ENCODE data around the gene ZNF853. TPM values are rescaled to one million over a fixed set of nuclear protein-coding genes. Genes with fewer than 3 reads are reported as not detected.

The ZNF853 gene
- total and polyA plus RNA-seq, 10 donors = 1.3 to 10.1 (median 4.5) TPM

- TF ChIP-seq CTCF (IDR thresholded peaks at IDR 0.05 in 8 of 11, conservative IDR thresholded peaks at IDR 0.05 in 3 of 11) = no peak
- TF ChIP-seq POLR2A (IDR thresholded peaks at IDR 0.05) = no peak
- TF ChIP-seq POLR2AphosphoS5 (IDR thresholded peaks at IDR 0.05) = no peak
- intact Hi-C loops (cut with DNase I; ENCODE audit: low total_unique reads) = no loop called here
- DNase-seq = peak; percentile 66
- Histone ChIP-seq H3K4me1 (no peaks in the 10 kb centered on the region), H3K36me3 (peaks cover 2 to 100% (median 98%) of the 10 kb centered on the region in 6 donors), H3K27me3 (replicated peaks in 1 of 7) (no peaks in the 10 kb centered on the region), H3K4me3 (no peak overlapping the region), H3K9me3 (peaks cover 0 to 18% (median 10%) of the 10 kb centered on the region in 8 donors), H3K27ac (no peak overlapping the region)
- 85 to 100% (median 92%) methylated on average over 3 to 8 of the region's 8 CpGs for WGBS, 5 donors
Measured at GRCh38 chr7:6647080-6647479, 31.7 kb downstream of the ZNF853 start.

GRCh38 chr7:6647541-6647940 lies 32.1 kb downstream of the ZNF853 start:
- no peak overlapping the region for H3K4me3 ChIP-seq
- H3K27me3 ChIP-seq (replicated peaks in 1 of 7) = no peaks in the 10 kb centered on the region
- WGBS, 5 donors = 93 to 97% (median 95%) methylated on average over 10 to 14 of the region's 14 CpGs
- H3K9me3 ChIP-seq = peaks cover 0 to 23% (median 14%) of the 10 kb centered on the region in 8 donors
- DNase-seq = no peak
- H3K4me1 ChIP-seq = no peaks in the 10 kb centered on the region
- intact Hi-C loops (cut with DNase I; ENCODE audit: low total_unique reads) = no loop called here
- peaks cover 5 to 100% (median 98%) of the 10 kb centered on the region in 6 donors for H3K36me3 ChIP-seq
- no peak overlapping the region for H3K27ac ChIP-seq
- no peak for TF ChIP-seq POLR2A (IDR thresholded peaks at IDR 0.05)
- no peak for TF ChIP-seq POLR2AphosphoS5 (IDR thresholded peaks at IDR 0.05)
- TF ChIP-seq CTCF (IDR thresholded peaks at IDR 0.05 in 8 of 11, conservative IDR thresholded peaks at IDR 0.05 in 3 of 11) = no peak

GRCh38 chr7:6648066-6648814 lies 32.8 kb downstream of the ZNF853 start:
- Histone ChIP-seq H3K4me1 (no peaks in the 10 kb centered on the region), H3K36me3 (peaks cover 7 to 100% (median 98%) of the 10 kb centered on the region in 6 donors), H3K9me3 (peaks cover 0 to 30% (median 19%) of the 10 kb centered on the region in 8 donors), H3K27ac (no peak overlapping the region), H3K4me3 (no peak overlapping the region), H3K27me3 (replicated peaks in 1 of 7) (no peaks in the 10 kb centered on the region)
- intact Hi-C loops (cut with DNase I; ENCODE audit: low total_unique reads) = no loop called here
- DNase-seq = peak; percentile 65
- 88 to 97% (median 95%) methylated on average over 13 to 17 of the region's 17 CpGs for WGBS, 5 donors
- TF ChIP-seq CTCF (IDR thresholded peaks at IDR 0.05 in 8 of 11, conservative IDR thresholded peaks at IDR 0.05 in 3 of 11) (no peak), POLR2AphosphoS5 (IDR thresholded peaks at IDR 0.05) (peak in 1 of 3 donors; percentile 7), POLR2A (IDR thresholded peaks at IDR 0.05) (no peak)

- WGBS, 5 donors = 91 to 100% (median 94%) methylated on average over 5 of the region's 5 CpGs
Measured at GRCh38 chr7:6648815-6649104, 33.4 kb downstream of the ZNF853 start.

More at GRCh38 chr7:6648815-6649104, 33.4 kb downstream of the ZNF853 start:
- peak; percentile 39 for DNase-seq
- Histone ChIP-seq H3K36me3 (peaks cover 7 to 100% (median 98%) of the 10 kb centered on the region in 6 donors), H3K27ac (no peak overlapping the region), H3K4me1 (no peaks in the 10 kb centered on the region), H3K27me3 (replicated peaks in 1 of 7) (no peaks in the 10 kb centered on the region), H3K9me3 (peaks cover 0 to 31% (median 19%) of the 10 kb centered on the region in 8 donors), H3K4me3 (no peak overlapping the region)
- intact Hi-C loops (cut with DNase I; ENCODE audit: low total_unique reads) = no loop called here
- TF ChIP-seq POLR2A (IDR thresholded peaks at IDR 0.05) (no peak), CTCF (IDR thresholded peaks at IDR 0.05 in 8 of 11, conservative IDR thresholded peaks at IDR 0.05 in 3 of 11) (no peak), POLR2AphosphoS5 (IDR thresholded peaks at IDR 0.05) (no peak)

Data from spleen (tissue), 11 donors.